Astrocyte of the spinal cord (primary cell): Measurements from ENCODE around the gene OTUD7B.

Source experiments
- DNase-seq: peaks from one replicate; pipeline ENCODE4 v3.0.0; 2011; ENCODE audit warnings: low read depth, low spot score
- H3K4me3 ChIP-seq: 2 replicates; pipeline ENCODE4 v1.5.1; 2011; ENCODE audit warnings: low read depth, mild to moderate bottlenecking, low read length, moderate library complexity
- CTCF ChIP-seq: IDR thresholded peaks from 2 replicates; pipeline ENCODE4 v1.5.1; 2012; ENCODE audit warnings: low read depth, mild to moderate bottlenecking, low read length, inconsistent platforms
- in situ Hi-C: cut with HindIII; loops from 2 replicates; pipeline ENCODE4 v1.10.0; 2017; ENCODE audit warnings: low sequenced_read_pairs

OTUD7B gene

DNA sequence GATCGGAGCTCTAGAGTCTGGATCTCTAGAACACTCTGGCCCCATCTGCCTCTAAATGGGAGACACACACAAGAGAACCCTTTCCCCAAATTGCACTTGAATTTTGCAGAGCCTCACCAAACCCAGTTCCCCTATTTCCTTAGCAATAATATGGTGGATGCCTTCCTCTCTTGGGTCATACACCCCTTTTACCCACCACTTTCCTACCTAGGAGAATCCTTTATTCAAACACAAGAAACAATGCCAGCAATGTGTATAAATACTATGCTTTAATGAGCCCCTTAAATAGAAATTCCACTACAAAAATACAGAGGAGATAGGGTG is 82.2 kb downstream of the OTUD7B start:
- in situ Hi-C loops, result no loop called here
- no peak for TF ChIP-seq CTCF
- peak overlapping the region; percentile 87 for H3K4me3 ChIP-seq
- DNase-seq, result no peak

DNA sequence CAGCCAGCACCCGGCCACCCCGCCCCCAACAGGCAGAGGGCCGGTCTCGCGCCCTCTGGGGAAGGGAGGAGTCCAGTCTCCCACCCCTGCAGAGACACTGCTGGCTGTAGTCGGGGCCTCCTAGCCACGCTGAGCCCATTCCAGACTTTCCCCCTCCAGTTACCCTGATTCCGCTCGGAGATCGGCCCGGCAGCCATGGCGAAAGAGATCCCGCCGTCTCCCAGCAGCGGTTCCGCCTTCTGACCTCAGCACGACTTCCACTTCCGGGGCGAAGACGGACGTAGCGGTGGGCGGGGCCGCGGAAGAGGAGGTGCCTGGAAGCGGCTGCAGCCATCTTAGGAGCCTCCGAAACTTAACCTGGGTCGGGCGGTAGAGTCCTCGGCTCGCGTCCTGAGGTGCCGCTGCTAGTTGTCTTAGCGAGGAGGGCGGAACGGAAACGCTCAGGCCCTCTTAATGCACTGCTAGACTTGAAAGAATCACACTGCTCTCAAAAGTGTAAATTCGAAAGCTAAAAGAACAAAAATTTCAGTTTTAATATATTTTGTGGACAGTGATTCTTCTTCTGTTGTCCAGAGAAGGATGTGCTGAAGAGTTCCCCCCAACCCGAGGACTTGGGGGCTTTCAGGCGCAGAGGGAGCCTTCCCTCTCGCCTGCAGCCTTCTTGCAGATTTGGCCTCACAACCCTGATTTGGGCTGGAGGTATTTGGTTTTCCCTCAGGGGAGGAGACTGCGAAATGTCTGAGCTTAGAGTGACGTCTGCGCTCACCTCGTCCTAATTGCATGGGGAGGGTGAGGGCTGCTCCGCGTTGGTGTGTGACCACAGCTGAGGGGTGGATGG is 82.7 kb downstream of the OTUD7B start, which contains the start of gene SF3B4:
TSS of gene SF3B4 (minus strand) at position 241 of the 838 bp plus-strand sequence. CDS start at position 197, 44 bp downstream.
- H3K4me3 ChIP-seq, result peak within 1 kb of the TSS; percentile 87
- peak; percentile 94 for DNase-seq
- TF ChIP-seq CTCF, result no peak
- in situ Hi-C loops, result no loop called here

GRCh38 chr1:149927056-149927562 is 83.4 kb downstream of the OTUD7B start:
- in situ Hi-C loops, result no loop called here
- DNase-seq, result no peak
- H3K4me3 ChIP-seq, result peak overlapping the region; percentile 87
- no peak for TF ChIP-seq CTCF

DNA sequence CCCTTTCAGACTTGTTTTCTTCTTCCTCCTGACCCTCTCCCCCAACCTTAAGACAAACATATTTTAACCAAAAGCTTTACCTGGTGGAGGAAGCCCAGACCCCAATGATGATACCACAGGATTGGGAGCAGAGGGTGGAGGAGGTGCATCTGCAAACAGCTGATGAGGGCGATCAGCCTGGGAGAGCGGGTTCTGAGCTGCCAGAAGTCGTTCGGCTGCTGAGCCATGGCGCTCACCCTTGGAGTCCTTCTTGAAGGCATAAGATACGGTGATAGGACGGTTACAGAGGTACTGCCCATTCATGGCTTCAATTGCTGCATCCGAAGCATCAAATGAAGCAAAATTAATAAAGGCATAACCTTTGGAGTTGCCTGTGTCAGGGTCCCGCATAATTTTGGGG is 84.2 kb downstream of the OTUD7B start:
- TF ChIP-seq CTCF, result no peak
- DNase-seq, result no peak
- in situ Hi-C loops, result no loop called here
- no peak overlapping the region for H3K4me3 ChIP-seq

DNA sequence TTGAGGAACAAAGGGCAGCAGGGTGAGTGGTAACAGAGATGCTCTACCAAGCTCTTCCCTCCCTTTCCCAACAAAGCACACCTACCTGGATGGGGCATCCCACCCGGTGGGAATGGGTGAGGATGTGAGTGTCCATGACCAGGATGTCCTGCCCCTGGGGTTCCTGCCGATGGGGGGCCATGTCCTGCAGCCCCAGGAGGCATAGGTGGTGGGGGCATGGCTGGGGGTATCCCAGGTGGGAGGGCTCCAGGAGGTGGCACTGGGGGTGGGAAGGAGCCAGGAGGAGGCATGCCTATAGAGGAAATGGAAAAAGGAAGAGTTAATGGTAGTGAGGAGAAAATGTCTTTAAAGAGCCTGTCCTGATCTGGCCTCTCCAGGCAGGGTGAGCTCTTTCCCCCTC is 84.8 kb downstream of the OTUD7B start:
- in situ Hi-C loops, result no loop called here
- no peak for DNase-seq
- no peak for TF ChIP-seq CTCF
- no peak overlapping the region for H3K4me3 ChIP-seq

DNA sequence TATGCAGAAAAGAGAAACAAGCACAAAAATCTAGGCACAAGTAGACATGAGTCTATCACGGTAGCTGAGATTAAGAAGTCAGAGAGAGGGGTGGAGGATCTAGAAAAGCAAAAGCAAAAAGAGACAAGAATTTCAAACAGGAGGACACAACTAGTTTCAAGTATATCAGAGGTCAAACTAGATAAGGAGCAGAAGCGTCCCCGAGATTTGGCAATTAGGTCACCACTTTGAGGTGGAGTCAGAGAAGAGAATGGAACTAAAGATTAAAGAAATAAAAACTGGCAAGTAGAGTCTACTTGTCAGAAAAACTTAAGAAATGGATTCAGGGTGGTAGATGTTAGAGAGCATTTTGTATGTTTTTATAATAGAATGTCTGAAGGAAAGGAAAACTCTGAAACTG is 85.2 kb downstream of the OTUD7B start:
- TF ChIP-seq CTCF, result no peak
- no peak for DNase-seq
- in situ Hi-C loops, result no loop called here
- no peak overlapping the region for H3K4me3 ChIP-seq
